Measurements from ENCODE around the gene OLIG3. TPM values are rescaled to one million over a fixed set of nuclear protein-coding genes. Genes with fewer than 3 reads are reported as not detected.

OLIG3 gene
- total RNA-seq, 4 donors from 2014 or later, result 0.29 TPM; not detected in 3

GRCh38 chr6:137494988-137495702 is 951 bp upstream of the OLIG3 start:
- no peaks in the 10 kb centered on the region for H3K36me3 ChIP-seq
- H3K27me3 ChIP-seq, result peaks cover 100% of the 10 kb centered on the region
- H3K9me3 ChIP-seq, result no peaks in the 10 kb centered on the region
- no peak for TF ChIP-seq CTCF (IDR thresholded peaks at IDR 0.05)
- no peak for TF ChIP-seq POLR2AphosphoS5 (IDR thresholded peaks at IDR 0.05)
- no peak for TF ChIP-seq EP300 (IDR thresholded peaks at IDR 0.05)
- TF ChIP-seq POLR2A (IDR thresholded peaks at IDR 0.05), result no peak
- no peak for DNase-seq (ENCODE audit: low spot score in 2 of 2)
- WGBS, result 16% methylated on average over 40 of the region's 41 CpGs
- H3K4me1 ChIP-seq, result peaks cover 52% of the 10 kb centered on the region
- H3K4me3 ChIP-seq, result no peak overlapping the region
- no peak overlapping the region for H3K27ac ChIP-seq

- no peaks in the 10 kb centered on the region for H3K36me3 ChIP-seq
- peaks cover 64% of the 10 kb centered on the region for H3K4me1 ChIP-seq
- WGBS, result 8% methylated on average over 35 of the region's 77 CpGs
- H3K9me3 ChIP-seq, result no peaks in the 10 kb centered on the region
- no peak for DNase-seq (ENCODE audit: low spot score in 2 of 2)
- H3K4me3 ChIP-seq, result peak overlapping the region; percentile 29
- H3K27me3 ChIP-seq, result peaks cover 100% of the 10 kb centered on the region
- no peak overlapping the region for H3K27ac ChIP-seq
- TF ChIP-seq POLR2A (IDR thresholded peaks at IDR 0.05) (no peak), CTCF (IDR thresholded peaks at IDR 0.05) (no peak), EP300 (IDR thresholded peaks at IDR 0.05) (no peak), POLR2AphosphoS5 (IDR thresholded peaks at IDR 0.05) (no peak)
Observed at GRCh38 chr6:137493218-137494038, 766 bp downstream of the OLIG3 start.

DNA sequence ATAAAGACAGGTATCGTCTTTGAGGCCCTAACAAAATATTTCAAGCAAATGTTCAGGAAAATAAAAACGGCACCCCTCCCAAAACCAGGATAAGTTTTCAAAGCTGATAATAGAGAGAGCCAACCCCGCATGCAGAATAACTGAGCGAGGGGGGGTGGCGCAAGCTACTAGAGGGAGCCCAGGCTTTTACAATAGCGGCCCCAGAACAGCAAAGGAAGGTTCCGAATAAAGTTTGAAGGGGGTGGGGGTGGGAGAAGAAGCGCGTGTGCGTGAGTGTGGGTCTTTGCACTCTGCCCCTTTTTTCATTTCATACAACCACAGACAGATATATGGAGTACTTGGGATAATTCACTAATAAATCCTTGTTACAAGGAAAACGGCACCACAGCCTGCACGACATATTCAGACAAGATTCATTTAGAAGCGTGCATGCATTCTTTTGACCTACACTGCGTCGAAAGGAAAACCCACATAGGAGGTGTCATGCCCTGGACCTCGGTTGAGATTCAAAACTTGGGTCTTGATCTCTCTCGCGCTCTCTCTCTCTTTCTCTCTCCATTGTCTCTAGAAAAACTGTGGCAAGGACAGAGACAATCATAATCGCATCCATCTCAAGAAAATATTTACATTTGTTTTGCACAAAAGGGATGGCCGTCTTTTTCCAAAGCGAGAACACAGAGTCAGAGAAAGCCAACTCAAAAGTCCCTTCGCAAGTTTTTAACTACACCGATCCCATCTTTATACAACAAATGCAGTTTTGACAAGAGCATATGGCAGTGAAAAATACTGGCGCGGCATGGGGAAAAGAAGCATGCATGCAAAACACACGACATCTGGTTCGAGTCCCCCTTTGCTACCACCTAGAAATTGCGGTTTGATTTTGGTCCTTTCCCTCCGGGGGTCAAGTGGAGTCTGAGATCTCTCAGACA is 1.6 kb downstream of the OLIG3 start:
- 34% methylated on average over 29 of the region's 29 CpGs for WGBS
- H3K4me1 ChIP-seq, result peaks cover 63% of the 10 kb centered on the region
- H3K9me3 ChIP-seq, result no peaks in the 10 kb centered on the region
- H3K4me3 ChIP-seq, result peak overlapping the region; percentile 29
- no peaks in the 10 kb centered on the region for H3K36me3 ChIP-seq
- TF ChIP-seq POLR2A (IDR thresholded peaks at IDR 0.05) (no peak), POLR2AphosphoS5 (IDR thresholded peaks at IDR 0.05) (no peak)
- no peak for DNase-seq (ENCODE audit: low spot score in 2 of 2)
- H3K27ac ChIP-seq, result no peak overlapping the region
- H3K27me3 ChIP-seq, result peaks cover 100% of the 10 kb centered on the region

DNA sequence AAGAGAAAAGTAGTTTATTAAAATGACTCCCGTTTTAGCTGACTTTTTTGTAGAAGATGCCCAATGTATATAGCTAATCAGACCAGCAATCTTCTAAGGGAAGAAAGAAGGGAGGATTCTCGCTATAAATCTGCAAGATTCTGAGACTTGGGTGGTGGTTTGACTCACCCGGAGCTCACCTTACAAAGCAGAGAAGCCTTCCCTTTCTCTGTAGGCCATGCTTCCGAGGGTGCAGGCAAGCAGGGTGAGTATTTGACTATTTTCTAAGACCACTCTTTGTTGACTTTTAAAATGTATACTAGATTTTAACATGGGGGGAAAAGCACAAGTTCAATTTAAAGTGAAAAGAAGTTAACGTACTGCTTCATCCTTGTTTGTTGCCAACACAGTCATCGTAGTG is 2.7 kb downstream of the OLIG3 start:
- H3K36me3 ChIP-seq, result no peaks in the 10 kb centered on the region
- H3K4me3 ChIP-seq, result no peak overlapping the region
- H3K9me3 ChIP-seq, result no peaks in the 10 kb centered on the region
- no peak for TF ChIP-seq EP300 (IDR thresholded peaks at IDR 0.05)
- TF ChIP-seq CTCF (IDR thresholded peaks at IDR 0.05), result no peak
- TF ChIP-seq POLR2AphosphoS5 (IDR thresholded peaks at IDR 0.05), result no peak
- TF ChIP-seq POLR2A (IDR thresholded peaks at IDR 0.05), result no peak
- WGBS, result 70% methylated on average over 6 of the region's 6 CpGs
- DNase-seq (ENCODE audit: low spot score in 2 of 2), result no peak
- H3K4me1 ChIP-seq, result peaks cover 55% of the 10 kb centered on the region
- no peak overlapping the region for H3K27ac ChIP-seq
- H3K27me3 ChIP-seq, result peaks cover 100% of the 10 kb centered on the region

- TF ChIP-seq POLR2A (IDR thresholded peaks at IDR 0.05) (no peak), POLR2AphosphoS5 (IDR thresholded peaks at IDR 0.05) (no peak), CTCF (IDR thresholded peaks at IDR 0.05) (no peak), EP300 (IDR thresholded peaks at IDR 0.05) (no peak)
- peaks cover 52% of the 10 kb centered on the region for H3K4me1 ChIP-seq
- 71% methylated on average over 4 of the region's 4 CpGs for WGBS
- no peaks in the 10 kb centered on the region for H3K36me3 ChIP-seq
- H3K27ac ChIP-seq, result no peak overlapping the region
- H3K9me3 ChIP-seq, result no peaks in the 10 kb centered on the region
- no peak for DNase-seq (ENCODE audit: low spot score in 2 of 2)
- H3K4me3 ChIP-seq, result no peak overlapping the region
- peaks cover 100% of the 10 kb centered on the region for H3K27me3 ChIP-seq
Observed at GRCh38 chr6:137490961-137491360, 3.2 kb downstream of the OLIG3 start.
